GM23248 (cell line): ENCODE results near the gene NAA80.

Experiments
- EZH2 ChIP-seq: fragments of 200-600 bp; sonication (generic); IDR thresholded peaks from 2 replicates; pipeline ENCODE4 v1.6.1; 2018; ENCODE audit warnings: antibody characterized with exemption, mild to moderate bottlenecking; ENCODE audit not compliant: insufficient read depth, poor library complexity, severe bottlenecking
- EZH2phosphoT487 ChIP-seq: fragments of 200-600 bp; sonication (generic); IDR thresholded peaks from 2 replicates; pipeline ENCODE4 v1.6.1; 2018; ENCODE audit warnings: antibody characterized with exemption, moderate library complexity, mild to moderate bottlenecking, low read depth; ENCODE audit not compliant: insufficient read depth

DNA sequence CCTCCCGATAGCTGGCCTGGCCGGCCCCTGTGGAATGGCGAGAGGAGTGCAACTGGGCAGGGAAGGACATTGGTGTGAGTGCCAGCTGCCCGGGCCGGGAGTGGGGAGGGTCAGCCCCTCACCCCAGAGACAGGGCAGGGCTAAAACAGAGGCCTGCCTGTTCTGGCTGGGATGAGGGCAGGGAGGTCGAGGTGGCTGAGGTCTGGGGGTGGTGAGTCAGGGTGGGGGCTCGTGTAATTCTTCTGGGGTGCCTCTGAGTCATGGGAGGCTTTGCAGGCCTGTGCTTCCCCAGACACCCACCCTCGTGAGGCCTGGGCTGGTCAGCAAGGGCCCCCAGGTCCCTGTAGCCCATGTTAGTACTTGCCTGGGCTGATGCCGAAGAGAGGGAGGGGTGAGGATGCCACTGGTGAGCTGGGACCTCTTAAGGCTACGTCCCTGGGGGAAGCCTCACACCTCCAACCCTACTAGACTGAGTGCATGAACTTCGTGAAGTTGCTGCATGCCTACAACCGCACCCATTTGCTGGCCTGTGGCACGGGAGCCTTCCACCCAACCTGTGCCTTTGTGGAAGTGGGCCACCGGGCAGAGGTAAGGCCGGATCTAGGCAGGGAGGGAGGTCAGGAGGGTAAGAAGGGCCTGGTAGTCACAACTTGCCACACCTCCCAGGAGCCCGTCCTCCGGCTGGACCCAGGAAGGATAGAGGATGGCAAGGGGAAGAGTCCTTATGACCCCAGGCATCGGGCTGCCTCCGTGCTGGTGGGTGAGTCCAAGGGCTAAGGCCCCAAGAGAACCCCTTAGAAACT is 28.6 kb downstream of the NAA80 start:
- TF ChIP-seq EZH2phosphoT487 (no peak), EZH2 (no peak)
